ENCODE measurements around the gene C16orf54.
"Not testable (repeated sequence)": the region's sequence is repeated elsewhere in the genome, so short reads cannot be mapped to it uniquely, and the experiment has no call there.

Gene C16orf54

DNA sequence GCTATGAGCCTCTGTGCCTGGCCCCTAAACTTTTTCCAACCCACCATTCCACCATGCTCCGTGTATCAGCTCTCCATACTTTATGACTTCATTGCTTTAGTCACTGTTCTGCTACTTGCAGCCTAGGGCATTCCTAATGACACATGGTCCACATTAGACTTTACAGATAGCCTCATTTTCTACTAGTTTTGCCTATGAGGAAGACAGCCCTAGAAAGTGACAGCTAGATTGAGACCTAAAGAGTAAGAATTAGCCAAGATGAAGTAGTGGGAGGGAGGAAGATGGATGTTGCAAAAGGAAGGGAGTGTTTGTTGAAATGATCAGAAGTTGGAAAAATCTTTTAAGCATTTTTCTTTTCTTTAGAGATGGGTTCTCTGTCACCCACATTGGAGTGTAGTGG lies 11.0 kb downstream of the C16orf54 start:
- Mint-ChIP-seq H3K36me3 (ENCODE audit: low read depth) (no peaks in the 10 kb centered on the region), H3K9me3 (no peaks in the 10 kb centered on the region), H3K27ac (no peak overlapping the region), H3K4me3 (no peak overlapping the region), H3K4me1 (peaks cover 47% of the 10 kb centered on the region), H3K27me3 (ENCODE audit: low read depth, poor library complexity) (peaks cover 4% of the 10 kb centered on the region)
- no peak for DNase-seq
- TF ChIP-seq, protein P1, sequence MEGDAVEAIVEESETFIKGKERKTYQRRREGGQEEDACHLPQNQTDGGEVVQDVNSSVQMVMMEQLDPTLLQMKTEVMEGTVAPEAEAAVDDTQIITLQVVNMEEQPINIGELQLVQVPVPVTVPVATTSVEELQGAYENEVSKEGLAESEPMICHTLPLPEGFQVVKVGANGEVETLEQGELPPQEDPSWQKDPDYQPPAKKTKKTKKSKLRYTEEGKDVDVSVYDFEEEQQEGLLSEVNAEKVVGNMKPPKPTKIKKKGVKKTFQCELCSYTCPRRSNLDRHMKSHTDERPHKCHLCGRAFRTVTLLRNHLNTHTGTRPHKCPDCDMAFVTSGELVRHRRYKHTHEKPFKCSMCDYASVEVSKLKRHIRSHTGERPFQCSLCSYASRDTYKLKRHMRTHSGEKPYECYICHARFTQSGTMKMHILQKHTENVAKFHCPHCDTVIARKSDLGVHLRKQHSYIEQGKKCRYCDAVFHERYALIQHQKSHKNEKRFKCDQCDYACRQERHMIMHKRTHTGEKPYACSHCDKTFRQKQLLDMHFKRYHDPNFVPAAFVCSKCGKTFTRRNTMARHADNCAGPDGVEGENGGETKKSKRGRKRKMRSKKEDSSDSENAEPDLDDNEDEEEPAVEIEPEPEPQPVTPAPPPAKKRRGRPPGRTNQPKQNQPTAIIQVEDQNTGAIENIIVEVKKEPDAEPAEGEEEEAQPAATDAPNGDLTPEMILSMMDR (IDR thresholded peaks at IDR 0.05): no peak

DNA sequence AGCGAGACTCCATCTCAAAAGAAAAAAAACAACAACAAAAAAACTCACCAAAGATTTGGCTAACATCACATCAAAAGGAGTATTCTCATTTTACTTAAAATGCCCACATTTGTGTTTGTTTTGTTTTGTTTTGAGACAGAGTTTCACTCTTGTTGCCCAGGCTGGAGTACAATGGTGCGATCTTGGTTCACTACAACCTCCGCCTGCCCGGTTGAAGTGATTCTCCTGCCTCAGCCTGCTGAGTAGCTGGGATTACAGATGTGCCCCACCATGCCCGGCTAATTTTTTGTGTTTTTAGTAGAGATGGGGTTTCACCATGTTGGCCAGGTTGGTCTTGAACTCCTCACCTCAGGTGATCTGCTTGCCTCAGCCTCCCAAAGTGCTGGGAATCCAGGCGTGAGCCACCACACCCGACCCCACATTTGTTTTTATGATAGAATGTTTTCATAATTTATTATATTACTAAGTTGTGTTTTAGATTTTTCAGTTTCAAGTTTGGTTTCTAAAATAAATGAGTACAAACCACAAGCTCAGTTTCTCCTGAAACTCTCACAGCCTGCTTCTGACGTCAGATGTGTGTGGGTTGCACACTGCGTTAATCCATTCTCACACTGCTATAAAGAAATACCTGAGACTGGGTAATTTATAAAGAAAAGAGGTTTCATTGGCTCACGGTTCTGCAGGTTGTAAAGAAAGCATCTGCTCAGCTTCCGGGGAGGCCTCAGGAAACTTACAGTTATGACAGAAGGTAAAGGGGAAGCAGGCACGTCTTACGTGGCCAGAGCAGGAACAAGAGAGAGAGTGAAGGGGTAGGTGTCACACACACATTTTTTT lies 13.8 kb downstream of the C16orf54 start:
- H3K4me1 Mint-ChIP-seq: peaks cover 47% of the 10 kb centered on the region
- DNase-seq; H3K4me3 Mint-ChIP-seq; H3K27me3 Mint-ChIP-seq (ENCODE audit: low read depth, poor library complexity); H3K9me3 Mint-ChIP-seq; H3K36me3 Mint-ChIP-seq (ENCODE audit: low read depth); H3K27ac Mint-ChIP-seq: not testable (repeated sequence)

DNA sequence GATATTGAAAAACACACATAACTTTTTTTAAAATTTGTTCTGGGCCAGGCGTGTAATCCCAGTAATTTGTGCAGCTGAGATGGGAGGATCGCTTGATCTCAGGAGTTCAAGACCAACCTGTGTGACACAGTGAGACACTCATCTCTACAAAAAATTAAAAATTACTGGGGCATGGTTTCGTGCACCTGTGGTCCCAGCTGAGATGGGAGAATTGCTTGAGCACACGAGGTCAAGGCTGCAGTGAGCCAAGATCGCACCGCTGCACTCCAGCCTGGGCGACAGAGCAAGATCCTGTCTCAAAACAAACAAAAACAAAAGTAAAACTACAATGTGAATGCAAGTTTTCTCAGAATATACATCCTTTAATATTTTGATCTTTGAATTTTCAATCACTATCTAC lies 15.1 kb downstream of the C16orf54 start:
- Mint-ChIP-seq H3K27me3 (ENCODE audit: low read depth, poor library complexity) (peaks cover 2% of the 10 kb centered on the region), H3K27ac (no peak overlapping the region), H3K9me3 (no peaks in the 10 kb centered on the region), H3K4me3 (no peak overlapping the region), H3K36me3 (ENCODE audit: low read depth) (no peaks in the 10 kb centered on the region), H3K4me1 (peaks cover 34% of the 10 kb centered on the region)
- DNase-seq: no peak
- TF ChIP-seq, protein P1 (IDR thresholded peaks at IDR 0.05): no peak

DNA sequence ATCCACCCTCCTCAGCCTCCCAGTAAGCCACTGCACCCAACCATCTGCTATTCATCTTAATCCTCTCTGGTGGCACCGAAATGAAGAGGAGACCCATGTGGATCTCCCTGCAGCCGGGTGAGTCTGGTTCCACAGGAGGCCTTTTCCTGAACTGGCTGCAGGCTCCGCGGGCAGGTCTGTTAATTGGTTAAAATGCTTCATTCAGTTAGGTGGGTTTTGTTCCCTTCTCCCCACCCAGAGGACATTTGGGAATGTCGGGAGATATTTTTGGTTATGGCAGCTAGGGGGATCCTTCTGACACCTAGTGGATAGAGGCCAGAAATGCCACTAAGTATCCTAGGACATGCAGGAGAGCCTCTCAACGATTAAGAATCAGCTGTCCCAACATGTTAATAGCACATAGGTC lies 16.7 kb downstream of the C16orf54 start:
- H3K4me3 Mint-ChIP-seq: no peak overlapping the region
- H3K36me3 Mint-ChIP-seq (ENCODE audit: low read depth): no peaks in the 10 kb centered on the region
- H3K4me1 Mint-ChIP-seq: peaks cover 26% of the 10 kb centered on the region
- H3K9me3 Mint-ChIP-seq: no peaks in the 10 kb centered on the region
- TF ChIP-seq, protein P1 (IDR thresholded peaks at IDR 0.05): peak; percentile 58
- H3K27ac Mint-ChIP-seq: peak overlapping the region; percentile 32
- peak; percentile 21 for DNase-seq
- peaks cover 2% of the 10 kb centered on the region for H3K27me3 Mint-ChIP-seq (ENCODE audit: low read depth, poor library complexity)

DNA sequence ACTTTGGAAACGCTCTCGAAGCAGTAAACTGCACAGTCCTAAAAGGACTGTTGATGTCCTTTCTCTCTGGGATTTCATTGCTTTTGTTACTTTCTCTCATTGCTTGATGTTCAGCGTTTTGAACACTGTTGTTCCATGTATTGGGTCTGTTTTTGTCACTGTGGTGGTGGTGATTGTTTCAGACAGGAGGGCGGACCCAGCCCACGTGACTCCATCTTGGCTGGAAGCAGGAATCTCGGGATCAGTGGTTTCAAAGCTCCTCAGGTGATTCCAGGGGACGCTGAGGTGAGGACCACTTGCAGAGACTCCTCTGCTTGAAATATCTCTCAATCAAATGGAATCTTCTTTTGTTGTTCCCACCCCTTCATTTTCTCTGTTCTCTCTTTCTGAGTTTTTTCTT lies 18.3 kb downstream of the C16orf54 start:
- Mint-ChIP-seq H3K4me3 (no peak overlapping the region), H3K4me1 (peaks cover 27% of the 10 kb centered on the region), H3K36me3 (ENCODE audit: low read depth) (no peaks in the 10 kb centered on the region), H3K9me3 (no peaks in the 10 kb centered on the region), H3K27me3 (ENCODE audit: low read depth, poor library complexity) (peaks cover 2% of the 10 kb centered on the region), H3K27ac (peak overlapping the region; percentile 74)
- no peak for DNase-seq
- TF ChIP-seq, protein P1 (IDR thresholded peaks at IDR 0.05): no peak

DNA sequence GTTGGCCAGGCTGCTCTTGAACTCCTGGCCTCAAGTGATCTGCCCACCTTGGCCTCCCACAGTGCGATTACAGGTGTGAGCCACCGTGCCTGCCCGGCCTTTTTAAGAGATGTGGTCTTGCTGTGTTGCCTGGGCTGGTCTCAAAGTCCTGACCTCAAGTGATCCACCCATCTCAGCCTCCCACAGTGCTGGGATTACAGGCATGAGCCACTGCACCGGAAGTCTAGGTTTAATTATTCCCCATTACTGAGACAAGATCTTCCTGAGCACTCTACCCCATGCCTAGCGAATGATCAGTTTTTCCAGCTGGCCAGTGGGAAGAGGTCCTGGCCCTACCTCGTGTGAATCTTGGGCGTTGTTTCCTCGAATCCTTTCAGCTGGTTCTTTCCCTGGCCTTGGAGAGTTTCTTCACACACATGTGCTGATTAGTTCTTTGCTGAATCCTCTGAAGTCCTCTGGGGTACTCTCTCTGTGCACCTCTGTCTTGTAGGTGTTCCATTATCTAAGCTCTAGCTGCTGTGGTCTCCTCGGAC lies 18.9 kb downstream of the C16orf54 start:
- H3K27me3 Mint-ChIP-seq (ENCODE audit: low read depth, poor library complexity): peaks cover 2% of the 10 kb centered on the region
- H3K4me3 Mint-ChIP-seq: no peak overlapping the region
- H3K36me3 Mint-ChIP-seq (ENCODE audit: low read depth): no peaks in the 10 kb centered on the region
- H3K9me3 Mint-ChIP-seq: no peaks in the 10 kb centered on the region
- H3K4me1 Mint-ChIP-seq: peaks cover 27% of the 10 kb centered on the region
- no peak overlapping the region for H3K27ac Mint-ChIP-seq
- DNase-seq: no peak
- TF ChIP-seq, protein P1 (IDR thresholded peaks at IDR 0.05): no peak
